H1 (cell line): Measurements from ENCODE around the gene CAMK2A. TPM values are rescaled to one million over a fixed set of nuclear protein-coding genes. Genes with fewer than 3 reads are reported as not detected.

Experiments used
- CTCF ChIA-PET: fragments of 300-600 bp; sonication (Branson Sonifier 250); formaldehyde crosslinking; loops from one replicate; lab custom pipeline; 2021; ENCODE audit not compliant: partially characterized antibody; lab: Charles Lee
- POLR2A ChIA-PET: fragments of 300-600 bp; sonication (Branson Sonifier 250); formaldehyde crosslinking; loops from one replicate; lab custom pipeline; 2021; ENCODE audit warnings: inconsistent platforms; ENCODE audit not compliant: partially characterized antibody; lab: Charles Lee
- DNase-seq, 2 experiments: peaks; one replicate each; pipeline versions ENCODE4 v3.0.0 to v3.0.0-alpha.2; 2010 to 2022; ENCODE audit warnings: low spot score in 2 of 2, low read depth in 1 of 2, mixed read lengths in 1 of 2
- FAIRE-seq: peaks from 2 replicates; lab custom pipeline; 2011; peaks lifted over from hg19 to GRCh38; lab: Jason Lieb, UNC
- H2AFZ ChIP-seq: 2 replicates; pipeline ENCODE4 v1.8.1; 2012; ENCODE audit warnings: low read length, inconsistent platforms
- H2AK5ac ChIP-seq: 2 replicates; pipeline ENCODE4 v1.6.1; 2013; ENCODE audit warnings: low read depth, low read length
- H2BK120ac ChIP-seq: replicated peaks from 2 replicates; pipeline ENCODE3; 2013; ENCODE audit warnings: low read depth, low read length, inconsistent platforms
- H2BK12ac ChIP-seq: 2 replicates; pipeline ENCODE4 v1.6.1; 2013; ENCODE audit warnings: low read depth, low read length
- H2BK15ac ChIP-seq: 2 replicates; pipeline ENCODE4 v1.6.1; 2013; ENCODE audit warnings: low read length
- H2BK20ac ChIP-seq: 2 replicates; pipeline ENCODE4 v1.6.1; 2013; ENCODE audit warnings: low read length
- H2BK5ac ChIP-seq: 2 replicates; pipeline ENCODE4 v1.6.1; 2013; ENCODE audit warnings: low read depth, low read length
- H3K14ac ChIP-seq: 2 replicates; pipeline ENCODE4 v1.6.1; 2013; ENCODE audit warnings: inconsistent platforms; ENCODE audit not compliant: insufficient read length
- H3K18ac ChIP-seq: 2 replicates; pipeline ENCODE4 v1.6.1; 2013; ENCODE audit warnings: low read length; ENCODE audit errors: extremely low read depth
- H3K23ac ChIP-seq: 2 replicates; pipeline ENCODE4 v1.6.1; 2013; ENCODE audit warnings: inconsistent platforms; ENCODE audit not compliant: insufficient read length
- H3K23me2 ChIP-seq: 2 replicates; pipeline ENCODE4 v1.6.1; 2013; ENCODE audit warnings: low read depth, low read length
- H3K27ac ChIP-seq: 2 replicates; pipeline ENCODE4 v1.6.1; 2011; ENCODE audit warnings: low read depth, low read length, inconsistent platforms
- H3K27me3 ChIP-seq, 4 experiments: replicated peaks in 1 of 4; 1 replicate in 1 of 4; 2 replicates in 3 of 4; pipeline versions ENCODE4 v1.6.1 to v1.8.1; 2011 to 2013; ENCODE audit warnings: low read length in 3 of 4, mild to moderate bottlenecking in 3 of 4, inconsistent platforms in 2 of 4, mixed read lengths in 2 of 4, moderate library complexity in 1 of 4; ENCODE audit not compliant: control insufficient read depth in 3 of 4, insufficient read depth in 3 of 4; ENCODE audit errors: extremely low read depth in 1 of 4
- H3K36me3 ChIP-seq, 4 experiments: 2 replicates each; pipeline versions ENCODE4 v1.6.1 to v1.8.1; 2011 to 2013; ENCODE audit warnings: mild to moderate bottlenecking in 4 of 4, low read length in 3 of 4, moderate library complexity in 2 of 4, control low read depth in 1 of 4, inconsistent platforms in 1 of 4; ENCODE audit not compliant: insufficient read depth in 4 of 4, control insufficient read depth in 2 of 4
- H3K4ac ChIP-seq: replicated peaks from 2 replicates; pipeline ENCODE3; 2013; ENCODE audit warnings: low read length, low read depth, mixed read lengths, inconsistent platforms; ENCODE audit not compliant: insufficient read length
- H3K4me1 ChIP-seq, 4 experiments: replicated peaks in 1 of 4; 1 replicate in 1 of 4; 2 replicates in 3 of 4; pipeline versions ENCODE4 v1.6.1 to v1.8.1; 2011 to 2013; ENCODE audit warnings: low read length in 3 of 4, inconsistent platforms in 2 of 4, mixed read lengths in 1 of 4; ENCODE audit not compliant: insufficient read depth in 4 of 4, control insufficient read depth in 3 of 4
- H3K4me2 ChIP-seq, 2 experiments: 2 replicates each; pipeline versions ENCODE4 v1.6.1 to v1.8.1; 2011 to 2013; ENCODE audit warnings: low read depth in 2 of 2, low read length in 2 of 2, control low read depth in 1 of 2, inconsistent platforms in 1 of 2, mild to moderate bottlenecking in 1 of 2; ENCODE audit not compliant: insufficient read depth in 1 of 2
- H3K4me3 ChIP-seq, 4 experiments: fragments of 200-600, 300-600 bp in 1 of 4; sonication (generic), shearing (Covaris generic), sonication (Bioruptor Twin) in 1 of 4; 2 replicates each; pipeline versions ENCODE4 v1.5.1 to v1.8.1; 2011 to 2016; ENCODE audit warnings: low read length in 4 of 4, low read depth in 3 of 4, control low read depth in 2 of 4, inconsistent platforms in 2 of 4, mild to moderate bottlenecking in 2 of 4, mixed read lengths in 1 of 4, moderate library complexity in 1 of 4; ENCODE audit not compliant: insufficient read depth in 2 of 4; ENCODE audit errors: extremely low read depth in 1 of 4
- H3K56ac ChIP-seq: replicated peaks from 2 replicates; pipeline ENCODE3; 2013; ENCODE audit warnings: low read depth, mild to moderate bottlenecking, mixed read lengths, low read length, inconsistent platforms; ENCODE audit not compliant: insufficient read length
- H3K79me1 ChIP-seq: 2 replicates; pipeline ENCODE4 v1.6.1; 2013; ENCODE audit warnings: low read depth, low read length, control low read depth
- H3K79me2 ChIP-seq, 2 experiments: 2 replicates each; pipeline versions ENCODE4 v1.6.1 to v1.8.1; 2012 to 2013; ENCODE audit warnings: low read length in 2 of 2, mild to moderate bottlenecking in 2 of 2, inconsistent platforms in 1 of 2; ENCODE audit not compliant: insufficient read depth in 2 of 2, control insufficient read depth in 1 of 2
- H3K9ac ChIP-seq, 4 experiments: replicated peaks in 1 of 4; 1 replicate in 1 of 4; 2 replicates in 3 of 4; pipeline versions ENCODE4 v1.6.1 to v1.8.1; 2011 to 2013; ENCODE audit warnings: low read depth in 3 of 4, low read length in 3 of 4, control low read depth in 2 of 4, mild to moderate bottlenecking in 2 of 4, moderate library complexity in 2 of 4, inconsistent platforms in 1 of 4; ENCODE audit errors: extremely low read depth in 1 of 4
- H3K9me3 ChIP-seq, 2 experiments: 2 replicates each; pipeline versions ENCODE4 v1.6.1 to v1.8.1; 2012 to 2013; ENCODE audit warnings: mild to moderate bottlenecking in 2 of 2, moderate library complexity in 2 of 2, control low read depth in 1 of 2, inconsistent platforms in 1 of 2, low read depth in 1 of 2, low read length in 1 of 2, mixed read lengths in 1 of 2; ENCODE audit not compliant: insufficient read depth in 2 of 2
- H4K20me1 ChIP-seq, 2 experiments: replicated peaks in 1 of 2; 2 replicates each; pipeline versions ENCODE3 to v1.8.1; 2011 to 2013; ENCODE audit warnings: inconsistent platforms in 2 of 2, low read length in 2 of 2, mild to moderate bottlenecking in 1 of 2; ENCODE audit not compliant: insufficient read depth in 2 of 2, control insufficient read depth in 1 of 2
- H4K5ac ChIP-seq: 2 replicates; pipeline ENCODE4 v1.6.1; 2013; ENCODE audit warnings: low read length, low read depth, mixed read lengths, inconsistent platforms; ENCODE audit not compliant: insufficient read length
- H4K8ac ChIP-seq: 2 replicates; pipeline ENCODE4 v1.8.0; 2013; ENCODE audit warnings: mild to moderate bottlenecking, moderate library complexity, low read length, inconsistent platforms; ENCODE audit not compliant: insufficient read depth; ENCODE audit errors: extremely low read depth
- H4K91ac ChIP-seq: replicated peaks from 2 replicates; pipeline ENCODE3; 2013; ENCODE audit warnings: low read length, mixed read lengths, inconsistent platforms; ENCODE audit not compliant: insufficient read length
- CBX8 ChIP-seq: fragments of 300-800, 300-1000 bp; sonication (generic); IDR thresholded peaks from 2 replicates; pipeline ENCODE4 v1.7.1; 2016; ENCODE audit warnings: low read depth, low read length, borderline replicate concordance
- CTCF ChIP-seq, 3 experiments: IDR thresholded peaks; 1 replicate in 2 of 3; 2 replicates in 1 of 3; pipeline versions ENCODE4 v1.5.1 to v1.6.1; 2011; ENCODE audit warnings: low read length in 3 of 3, mild to moderate bottlenecking in 3 of 3, inconsistent platforms in 2 of 3, low read depth in 1 of 3, moderate library complexity in 1 of 3; ENCODE audit not compliant: insufficient read depth in 1 of 3; ENCODE audit errors: control extremely low read depth in 1 of 3
- E2F6 ChIP-seq: IDR thresholded peaks from 2 replicates; pipeline ENCODE4 v1.6.1; 2012; ENCODE audit warnings: inconsistent platforms
- PHF8 ChIP-seq: fragments of 200-600 bp; sonication (generic); conservative IDR thresholded peaks from 2 replicates; pipeline ENCODE4 v1.7.1; 2012; ENCODE audit warnings: low read depth, mild to moderate bottlenecking, inconsistent platforms, low read length, moderate library complexity
- POU5F1 ChIP-seq: IDR thresholded peaks from 2 replicates; pipeline ENCODE4 v1.6.1; 2011; ENCODE audit warnings: low read depth, mild to moderate bottlenecking, low read length, moderate library complexity
- SUZ12 ChIP-seq: fragments of 200-600 bp; sonication (generic); IDR thresholded peaks from 2 replicates; pipeline ENCODE4 v1.6.1; 2012; ENCODE audit warnings: mild to moderate bottlenecking, inconsistent platforms, low read length, moderate library complexity, mixed read lengths
- TBP ChIP-seq: IDR thresholded peaks from 2 replicates; pipeline ENCODE4 v1.6.1; 2011; ENCODE audit warnings: low read depth, low read length, improper control_type of control experiment
- WGBS, 2 experiments: shearing (Covaris generic) in 1 of 2; methylation state at CpG; one replicate each; pipeline versions ENCODE4 v1.1.6 to v1.1.7; 2013 to 2015; ENCODE audit warnings: low lambda C conversion rate in 2 of 2, mixed read lengths in 2 of 2, inconsistent platforms in 1 of 2, low coverage in 1 of 2, missing lambda C conversion rate in 1 of 2; ENCODE audit not compliant: insufficient replicate concordance in 2 of 2, insufficient coverage in 1 of 2, insufficient read length in 1 of 2; ENCODE audit errors: extremely low coverage in 1 of 2, missing lambda C conversion rate in 1 of 2; 5-methylcytosine and 5-hydroxymethylcytosine counted together
- polyA plus RNA-seq, 7 experiments: library from polyadenylated mRNA; depleted of rRNA in 3 of 7; stranded (reverse) in 5 of 7; unstranded in 2 of 7; fragments of >200 nt in 5 of 7; fragments of 200-250 nt in 2 of 7; gene quantifications; 1 replicate in 5 of 7; 2 replicates in 1 of 7; 4 replicates in 1 of 7; pipeline versions ENCODE4 v1.2.1 to v1.2.3, GENCODE V29; 2011 to 2013; ENCODE audit warnings: missing spikeins in 2 of 7, mixed read lengths in 2 of 7
- total RNA-seq: library from RNA; stranded (reverse); fragmentation: NEBNext Ultra II Directional; extraction: Animal tissue kit (Norgen Biotek cat#: 25700); gene quantifications from 2 replicates; pipeline ENCODE4 v1.2.1, GENCODE V29; 2021

CAMK2A gene
- total and polyA plus RNA-seq, 2 of the 8 experiments (the other 6 are each of a cell fraction or from before 2014, with no cell fraction given) = 0.20 to 0.28 TPM

- Histone ChIP-seq H2BK20ac (no peak overlapping the region), H3K9ac (no peak overlapping the region), H2BK12ac (no peak overlapping the region), H3K27me3 (no peaks in the 10 kb centered on the region), H4K5ac (no peak overlapping the region), H3K4me2 (no peak overlapping the region), H3K23ac (no peak overlapping the region), H4K91ac (no peak overlapping the region), H2BK5ac (no peak overlapping the region), H3K4me3 (no peak overlapping the region), H3K56ac (no peak overlapping the region), H3K79me1 (no peaks in the 10 kb centered on the region), H2BK15ac (no peak overlapping the region), H4K20me1 (no peaks in the 10 kb centered on the region), H3K18ac (no peak overlapping the region), H3K4me1 (peaks cover 0 to 3% (median 0%) of the 10 kb centered on the region in 4 experiments; a peak in 1 of 7 replicates), H3K9me3 (no peaks in the 10 kb centered on the region), H2BK120ac (no peak overlapping the region), H3K79me2 (no peaks in the 10 kb centered on the region), H4K8ac (no peak overlapping the region), H3K14ac (no peak overlapping the region), H3K4ac (no peak overlapping the region), H2AK5ac (no peak overlapping the region), H3K36me3 (no peaks in the 10 kb centered on the region), H3K23me2 (no peaks in the 10 kb centered on the region), H2AFZ (no peak overlapping the region), H3K27ac (no peak overlapping the region)
- WGBS, 2 experiments = 89% methylated on average over 6 of the region's 6 CpGs; no CpG with 5 or more reads in 1 of the 2 experiments
- CTCF ChIA-PET = interaction anchor here (0.9 to 2.8 kb wide), 3 partner anchors 8 to 39 kb away, joined by 3 to 6 read pairs (median 5); partner anchors contain the start of gene ARSI
- no peak for FAIRE-seq
- POLR2A ChIA-PET = no interaction called here
- DNase-seq = no peak
- no peak for TF ChIP-seq POU5F1
- no peak for TF ChIP-seq PHF8
- TF ChIP-seq E2F6 = no peak
- TF ChIP-seq CBX8 = no peak
- TF ChIP-seq CTCF (IDR thresholded peaks at IDR 0.05; ENCODE audit: control extremely low read depth in 1 of 3, insufficient read depth in 1 of 3, low read depth in 1 of 3, low read length in 3 of 3) = no peak
- no peak for TF ChIP-seq SUZ12
- TF ChIP-seq TBP = no peak
Observed at GRCh38 chr5:150312518-150312917, 22.9 kb upstream of the CAMK2A start.
